NCI-H2171 treated with DMSO at 0.1 percent for 48 hours (cell line): ENCODE data around the gene CEACAM6.

Source experiments
- DNase-seq: peaks from one replicate; lab custom pipeline; 2025; lab: John Stamatoyannopoulos, UW

The CEACAM6 gene

GRCh38 chr19:41796362-41796761 is 41.0 kb downstream of the CEACAM6 start, which contains the start of gene CEACAM3:
CEACAM3 (plus strand) TSS chr19:41796587; CDS start chr19:41796678, 91 bp downstream.
- no peak for DNase-seq

GRCh38 chr19:41796901-41797300 is 41.6 kb downstream of the CEACAM6 start:
- no peak for DNase-seq

- DNase-seq: no peak
These were observed 44.2 kb downstream of the CEACAM6 start for GRCh38 chr19:41799444-41800000.

- no peak for DNase-seq
These were observed 45.7 kb downstream of the CEACAM6 start for GRCh38 chr19:41801031-41801430.

- DNase-seq: no peak
These were observed 46.5 kb downstream of the CEACAM6 start for GRCh38 chr19:41801792-41802211.

GRCh38 chr19:41802770-41803169 is 47.4 kb downstream of the CEACAM6 start:
- no peak for DNase-seq

- no peak for DNase-seq
These were observed 49.0 kb downstream of the CEACAM6 start for GRCh38 chr19:41804336-41804735.

- DNase-seq: no peak
These were observed 51.8 kb downstream of the CEACAM6 start for GRCh38 chr19:41807176-41807575.

GRCh38 chr19:41808663-41809566 is 53.6 kb downstream of the CEACAM6 start:
- DNase-seq: no peak

GRCh38 chr19:41810301-41810700 is 55.0 kb downstream of the CEACAM6 start:
- DNase-seq: no peak

GRCh38 chr19:41811036-41811435 is 55.7 kb downstream of the CEACAM6 start:
- no peak for DNase-seq

GRCh38 chr19:41811981-41812380 is 56.7 kb downstream of the CEACAM6 start:
- no peak for DNase-seq

- peak; percentile 2 for DNase-seq
These were observed 58.6 kb downstream of the CEACAM6 start for GRCh38 chr19:41813911-41814310.

GRCh38 chr19:41815301-41815700 is 60.0 kb downstream of the CEACAM6 start:
- DNase-seq: no peak

GRCh38 chr19:41816761-41817160 is 61.4 kb downstream of the CEACAM6 start:
- DNase-seq: no peak

GRCh38 chr19:41821003-41821735 is 65.8 kb downstream of the CEACAM6 start:
- DNase-seq: peak; percentile 36
